ENCODE results near the gene ROBO2. TPM values are rescaled to one million over a fixed set of nuclear protein-coding genes. Genes with fewer than 3 reads are reported as not detected.

ROBO2 gene
- total RNA-seq, 4 donors from 2014 or later, result under 0.01 to 2.9 (median 1.0) TPM

DNA sequence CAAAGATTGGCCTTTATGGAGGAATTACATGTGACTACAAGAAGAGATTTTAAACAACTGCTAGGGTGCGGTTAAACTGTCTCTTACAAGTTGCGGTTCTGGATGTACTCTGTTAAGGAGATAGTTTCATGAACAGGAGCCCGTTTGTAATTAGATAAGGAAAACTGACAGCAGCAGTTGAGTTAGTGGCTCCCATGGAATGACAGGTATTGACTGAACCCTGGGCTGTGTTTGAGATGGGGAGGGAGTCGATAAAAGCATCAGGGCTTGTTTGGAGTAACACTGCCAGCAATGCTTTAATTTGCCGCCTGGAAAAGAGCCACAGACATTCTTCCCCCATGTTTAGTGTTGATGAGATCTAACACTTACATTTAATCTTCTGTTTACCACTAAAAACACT lies 139.9 kb downstream of the ROBO2 start:
- H3K27ac ChIP-seq, result no peak overlapping the region
- H3K27me3 ChIP-seq, result no peaks in the 10 kb centered on the region
- 58 to 63% methylated on average over 3 of the region's 5 CpGs for WGBS, 2 donors (ENCODE audit: low coverage in 1 of 2)
- no peak for ATAC-seq
- no peak for TF ChIP-seq POLR2A (IDR thresholded peaks at IDR 0.05)
- TF ChIP-seq POLR2AphosphoS5 (IDR thresholded peaks at IDR 0.05), result no peak
- no peak for TF ChIP-seq EP300 (IDR thresholded peaks at IDR 0.05)
- no peak for TF ChIP-seq CTCF (IDR thresholded peaks at IDR 0.05)
- H3K4me1 ChIP-seq, result no peaks in the 10 kb centered on the region
- H3K4me3 ChIP-seq, result no peak overlapping the region
- H3K36me3 ChIP-seq, result no peaks in the 10 kb centered on the region
- H3K9me3 ChIP-seq, result no peaks in the 10 kb centered on the region

DNA sequence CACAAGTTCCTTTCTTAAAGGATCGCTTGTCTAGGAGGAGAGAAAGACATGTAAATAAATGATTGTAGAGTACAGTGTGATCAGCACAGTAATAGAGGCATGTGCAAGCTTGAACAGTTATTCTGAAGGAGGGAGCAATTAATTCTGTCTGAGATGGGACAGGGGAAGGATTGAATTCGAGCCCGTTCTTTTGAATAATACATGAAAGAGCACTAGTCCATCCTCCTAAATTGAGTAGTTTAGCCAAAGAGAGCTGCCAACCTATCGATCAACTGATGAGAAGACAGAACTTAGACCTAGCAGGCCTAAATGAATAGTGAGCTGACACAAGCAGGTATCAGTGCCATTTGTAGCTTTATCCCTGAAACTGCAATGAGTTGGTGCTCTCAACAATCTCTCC lies 142.4 kb downstream of the ROBO2 start:
- Histone ChIP-seq H3K4me1 (no peaks in the 10 kb centered on the region), H3K4me3 (no peak overlapping the region), H3K36me3 (no peaks in the 10 kb centered on the region), H3K27me3 (no peaks in the 10 kb centered on the region), H3K9me3 (no peaks in the 10 kb centered on the region), H3K27ac (no peak overlapping the region)
- no peak for ATAC-seq
- 73 to 78% methylated on average over 4 of the region's 4 CpGs for WGBS, 2 donors (ENCODE audit: low coverage in 1 of 2)
- TF ChIP-seq EP300 (IDR thresholded peaks at IDR 0.05) (no peak), CTCF (IDR thresholded peaks at IDR 0.05) (no peak), POLR2A (IDR thresholded peaks at IDR 0.05) (no peak), POLR2AphosphoS5 (IDR thresholded peaks at IDR 0.05) (no peak)

- no peak for TF ChIP-seq POLR2AphosphoS5 (IDR thresholded peaks at IDR 0.05)
- no peak for TF ChIP-seq EP300 (IDR thresholded peaks at IDR 0.05)
- no peak for TF ChIP-seq CTCF (IDR thresholded peaks at IDR 0.05)
- no peak for TF ChIP-seq POLR2A (IDR thresholded peaks at IDR 0.05)
- H3K4me1 ChIP-seq, result peaks cover 0 to 7% (median 0%) of the 10 kb centered on the region in 3 donors
- H3K27ac ChIP-seq, result no peak overlapping the region
- no peak for ATAC-seq
- no peaks in the 10 kb centered on the region for H3K27me3 ChIP-seq
- no peak overlapping the region for H3K4me3 ChIP-seq
- H3K9me3 ChIP-seq, result no peaks in the 10 kb centered on the region
- 39 to 62% methylated on average over 1 of the region's 1 CpG for WGBS, 2 donors (ENCODE audit: low coverage in 1 of 2)
- no peaks in the 10 kb centered on the region for H3K36me3 ChIP-seq
Measured at GRCh38 chr3:77186319-77186718, 146.4 kb downstream of the ROBO2 start.

DNA sequence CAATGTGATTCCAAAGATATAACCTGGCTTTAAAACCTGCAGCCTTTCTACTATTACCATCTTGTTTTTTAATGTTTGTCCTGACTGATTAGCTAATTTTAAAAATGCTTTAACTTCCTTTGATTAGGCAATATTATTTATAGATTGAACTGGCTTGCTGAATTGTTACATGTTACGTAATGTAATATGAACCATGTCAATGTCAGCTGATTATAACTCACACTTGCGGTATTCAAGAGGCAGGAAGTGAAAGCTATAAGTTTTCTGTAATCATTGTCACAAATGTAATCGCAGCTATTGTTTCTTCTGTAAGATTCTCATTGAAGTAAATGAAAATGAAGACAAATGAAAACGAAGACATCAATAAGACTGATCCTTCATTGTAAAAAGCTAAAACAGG lies 146.8 kb downstream of the ROBO2 start:
- 46% methylated on average over 4 of the region's 4 CpGs for WGBS, 2 donors (ENCODE audit: low coverage in 1 of 2)
- no peak for ATAC-seq

More for the DNA sequence above, 146.8 kb downstream of the ROBO2 start:
- Histone ChIP-seq H3K27ac (no peak overlapping the region), H3K36me3 (no peaks in the 10 kb centered on the region), H3K4me1 (peaks cover 0 to 7% (median 0%) of the 10 kb centered on the region in 3 donors), H3K4me3 (no peak overlapping the region), H3K27me3 (no peaks in the 10 kb centered on the region), H3K9me3 (no peaks in the 10 kb centered on the region)
- no peak for TF ChIP-seq POLR2AphosphoS5 (IDR thresholded peaks at IDR 0.05)
- no peak for TF ChIP-seq POLR2A (IDR thresholded peaks at IDR 0.05)
- no peak for TF ChIP-seq EP300 (IDR thresholded peaks at IDR 0.05)
- no peak for TF ChIP-seq CTCF (IDR thresholded peaks at IDR 0.05)
